SIG-M5 treated with dmso at 0.1 percent for 504 hours (cell line): ENCODE results near the gene SEL1L3.
A peak's percentile ranks its signal among the peaks of the same experiment; 100 is the strongest.
"Not testable (repeated sequence)": the region's sequence is repeated elsewhere in the genome, so short reads cannot be mapped to it uniquely, and the experiment has no call there.

Experiments used
- DNase-seq: peaks from one replicate; lab custom pipeline; 2025; ENCODE audit not compliant: unreplicated experiment; lab: John Stamatoyannopoulos, UW

The SEL1L3 gene

DNA sequence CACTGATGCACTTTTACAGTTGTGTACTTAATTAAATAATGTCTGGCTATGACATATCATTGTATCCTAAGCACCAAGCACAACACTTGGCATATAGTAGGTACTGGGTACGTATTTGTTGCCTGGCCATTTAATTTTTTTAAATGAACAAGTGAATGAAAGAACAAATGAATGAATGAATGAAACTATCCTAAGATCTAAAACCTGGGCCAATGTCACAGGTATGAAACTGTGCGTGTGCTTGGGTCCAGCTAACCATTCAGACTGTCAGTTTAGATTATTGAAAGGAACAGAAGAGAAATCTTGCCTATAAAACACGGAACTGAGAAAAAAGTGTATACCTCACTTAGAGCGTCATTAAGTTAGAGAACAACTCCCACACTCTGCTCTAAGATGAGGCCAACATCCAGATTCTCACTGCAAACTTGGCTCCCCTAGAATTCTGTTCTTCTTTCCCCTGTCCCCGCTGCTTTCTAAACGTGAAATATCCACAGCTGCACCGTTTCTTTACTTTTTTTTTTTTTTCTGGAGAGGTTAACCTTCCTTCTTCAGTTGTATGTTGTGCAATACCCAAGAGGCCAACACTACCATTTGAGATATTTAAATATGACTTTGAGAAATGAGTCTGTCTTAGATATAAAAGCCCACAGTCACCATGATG lies 17.3 kb upstream of the SEL1L3 start:
- DNase-seq = peak; percentile 89

DNA sequence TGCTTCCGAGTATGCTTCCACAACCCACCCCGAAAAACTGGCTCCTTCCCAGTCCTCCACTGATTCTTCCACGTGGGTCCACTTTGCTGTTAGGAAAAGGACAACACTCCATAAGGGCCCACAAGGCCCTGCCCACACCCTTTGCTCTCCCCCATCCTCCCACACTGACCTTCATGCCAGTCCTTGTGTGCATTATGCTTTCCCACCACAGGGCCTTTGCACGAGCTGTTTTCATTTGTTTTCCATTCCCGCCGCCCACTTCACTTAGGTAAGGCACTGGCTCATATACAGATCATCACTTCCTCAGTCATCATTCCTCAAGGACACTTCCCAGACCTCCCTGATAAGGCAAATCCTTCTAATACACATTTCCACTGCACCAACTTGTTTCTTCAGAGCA lies 16.8 kb upstream of the SEL1L3 start:
- DNase-seq = no peak

DNA sequence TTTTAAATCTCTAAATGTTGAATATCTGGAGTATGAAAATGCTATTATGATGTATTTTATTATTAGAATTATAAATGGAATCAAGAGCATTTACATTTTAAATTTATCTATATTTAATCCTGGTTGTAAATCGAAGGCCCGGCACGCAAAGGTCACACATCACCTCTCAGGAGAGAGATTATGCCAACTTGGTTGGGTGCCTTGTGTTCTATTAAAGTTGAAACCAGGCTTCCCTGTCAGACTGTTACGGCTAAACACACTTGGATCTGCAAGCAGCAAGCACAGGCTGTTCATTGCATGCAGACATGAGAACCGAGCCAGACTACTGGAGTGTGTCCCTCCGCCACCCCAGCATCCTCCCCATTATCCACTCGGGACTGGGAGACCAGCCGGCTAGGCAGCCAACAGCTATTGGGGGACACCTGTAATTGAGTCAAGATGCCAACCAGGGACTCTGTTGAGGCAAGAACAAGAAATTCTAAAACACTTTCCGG lies 16.4 kb upstream of the SEL1L3 start:
- DNase-seq = no peak

DNA sequence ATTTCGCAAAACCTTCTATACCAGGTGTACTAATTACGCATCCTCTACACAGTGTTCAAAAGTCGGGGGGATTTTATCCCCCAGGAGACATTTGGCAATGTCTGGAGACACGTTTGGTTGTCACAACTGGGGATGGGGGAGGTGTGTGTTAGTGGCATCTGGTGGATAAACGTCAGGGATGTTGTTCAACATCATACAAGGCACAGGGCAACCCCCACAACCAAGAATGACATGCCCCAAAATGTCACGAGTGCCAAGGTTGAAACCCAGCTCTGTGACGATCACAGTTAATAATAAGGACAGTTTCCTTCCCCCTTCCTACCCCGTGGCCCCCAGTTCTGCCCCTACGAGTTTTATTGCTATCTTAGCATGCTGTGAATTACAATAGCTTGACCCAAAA lies 15.9 kb upstream of the SEL1L3 start:
- DNase-seq = peak; percentile 69

DNA sequence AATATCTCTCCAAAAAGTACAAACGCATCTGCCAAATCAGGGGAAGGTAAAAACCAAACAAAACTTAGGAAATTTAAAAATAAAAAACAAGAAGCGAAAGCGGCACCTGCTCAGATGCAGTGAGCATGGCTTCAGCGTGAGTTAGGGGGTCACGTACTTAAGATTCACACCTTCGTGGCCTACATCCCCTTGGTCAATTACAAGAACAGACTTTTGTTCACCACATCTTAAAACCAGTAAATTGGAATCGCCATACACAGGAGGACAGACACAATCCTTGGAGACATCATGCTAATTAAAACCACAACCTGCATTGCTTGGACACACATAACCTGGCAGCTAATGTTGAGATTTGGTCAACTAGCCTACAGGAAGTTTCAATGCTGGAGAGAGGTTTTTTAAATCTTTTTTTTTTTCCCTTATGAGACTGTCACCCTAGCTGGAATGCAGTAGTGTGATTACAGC lies 12.5 kb upstream of the SEL1L3 start:
- DNase-seq = no peak

DNA sequence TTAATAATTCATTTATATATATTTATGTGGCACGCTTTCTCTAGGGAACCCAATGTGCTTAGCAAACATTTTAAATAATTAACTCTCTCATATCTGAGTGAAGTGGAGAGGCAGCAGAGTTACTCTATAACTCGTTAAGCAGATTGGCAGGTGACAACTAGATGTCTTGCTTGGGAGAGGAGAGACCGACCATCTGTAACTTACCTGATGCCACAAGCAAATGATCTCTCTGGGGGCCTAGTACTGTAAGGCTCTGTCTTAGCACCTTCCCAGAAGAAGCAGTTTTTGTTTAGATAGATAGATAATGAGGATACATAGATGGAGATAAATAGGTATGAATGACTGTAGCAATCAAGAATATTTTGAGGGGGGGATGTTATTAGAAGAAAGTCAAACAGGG lies 11.9 kb upstream of the SEL1L3 start:
- no peak for DNase-seq

DNA sequence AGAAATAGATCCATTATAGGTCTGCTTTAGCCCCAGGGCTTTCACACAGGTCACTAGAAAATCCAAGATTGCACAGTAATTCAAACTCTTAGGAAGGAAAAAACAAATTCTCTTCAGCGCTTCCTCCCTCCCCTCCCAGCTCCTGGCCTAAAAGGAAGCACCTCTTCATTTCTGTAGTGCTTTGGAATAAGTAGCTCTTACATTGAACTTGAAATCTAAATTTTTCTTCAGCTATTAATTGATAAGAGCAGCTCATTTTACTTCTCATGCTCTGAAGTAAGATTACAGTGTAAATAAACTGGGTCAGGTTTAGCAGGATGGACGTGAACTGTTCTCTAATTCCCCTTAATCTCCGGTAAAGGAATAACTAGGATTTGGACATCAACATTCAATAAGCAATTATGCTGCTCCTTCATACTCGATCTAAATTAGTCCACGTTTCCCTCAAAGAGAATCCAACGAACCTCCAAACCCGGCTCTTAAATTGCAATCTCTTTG lies 10.9 kb upstream of the SEL1L3 start:
- DNase-seq = no peak

DNA sequence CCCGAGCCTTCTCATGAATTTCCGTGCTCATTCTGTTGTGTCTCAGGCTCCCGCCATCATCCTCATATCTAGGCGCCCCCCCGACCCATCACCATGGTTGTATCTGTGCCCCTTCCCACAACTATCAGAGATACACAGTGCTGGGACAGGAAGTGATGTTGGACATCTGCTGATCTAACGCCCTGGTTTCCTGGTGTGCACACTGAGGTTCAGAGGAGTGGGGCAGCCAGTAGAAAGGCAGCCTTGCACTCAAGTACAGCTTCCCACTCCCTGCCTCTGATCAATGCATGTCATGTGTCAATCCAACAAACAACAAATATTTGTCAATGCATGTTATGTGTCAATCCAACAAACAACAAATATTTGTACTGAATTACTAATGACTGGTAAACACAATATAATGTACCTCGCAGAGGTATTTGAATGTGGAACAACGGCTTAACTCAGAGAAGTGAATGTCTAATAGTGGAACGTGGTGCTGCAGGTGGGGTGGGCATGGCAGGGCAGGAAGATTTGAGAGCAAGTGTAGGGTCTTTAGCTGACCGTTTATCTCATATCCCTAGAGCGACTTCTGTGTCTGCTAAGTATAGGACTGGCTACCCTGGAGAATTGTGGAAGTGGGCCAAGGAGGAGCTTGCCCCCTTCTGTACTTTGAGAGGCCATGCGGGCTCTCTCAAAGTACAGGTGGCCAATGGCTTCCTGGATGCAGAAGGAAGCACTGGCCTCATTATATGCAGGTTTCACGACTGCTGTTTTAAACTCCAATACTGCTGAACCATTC lies 10.3 kb upstream of the SEL1L3 start:
- DNase-seq = no peak

DNA sequence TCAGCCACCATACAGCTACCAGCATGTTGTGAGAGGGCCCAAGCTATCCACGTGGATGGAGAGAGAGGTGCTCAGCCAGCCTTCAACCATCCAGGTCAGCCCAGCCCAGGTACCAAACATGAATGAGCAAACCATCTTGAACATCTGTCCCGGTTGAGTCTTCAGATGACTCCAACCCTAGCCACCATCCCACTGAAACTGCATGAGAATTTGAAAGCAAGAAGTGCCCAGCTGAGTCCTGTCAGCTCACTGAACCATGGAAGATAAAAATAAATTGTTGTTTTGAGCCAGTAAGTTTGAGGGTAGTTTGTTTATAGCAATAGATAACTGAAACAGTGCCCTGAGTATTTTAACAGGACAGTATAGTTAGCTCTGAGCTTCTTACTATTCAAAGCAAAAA lies 7.3 kb upstream of the SEL1L3 start:
- no peak for DNase-seq

DNA sequence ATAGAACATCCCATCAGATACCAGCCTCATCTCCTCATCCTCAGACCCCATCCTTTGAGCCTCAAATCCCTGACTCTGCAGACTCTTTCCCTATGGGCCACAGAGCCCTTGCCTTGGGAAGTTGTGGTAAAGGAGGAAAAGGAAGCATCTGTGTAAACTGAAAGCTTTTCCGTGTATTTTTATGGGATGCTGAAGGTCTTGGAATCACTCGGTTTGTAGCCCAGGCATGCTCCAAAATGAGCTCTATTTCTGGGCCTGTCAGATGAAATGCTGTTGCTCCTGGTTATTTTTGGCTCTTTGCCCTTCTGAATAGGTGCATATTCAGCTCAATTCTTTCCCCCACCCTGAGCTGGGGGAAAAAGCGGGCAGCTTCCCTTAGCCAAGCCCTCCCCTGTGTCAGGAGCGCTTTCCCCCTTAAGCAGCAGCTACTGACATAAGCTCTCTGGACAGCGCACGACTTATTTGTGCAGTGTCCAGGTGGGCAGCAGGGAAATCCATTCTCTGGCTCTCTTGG lies 5.0 kb upstream of the SEL1L3 start:
- DNase-seq = no peak

DNA sequence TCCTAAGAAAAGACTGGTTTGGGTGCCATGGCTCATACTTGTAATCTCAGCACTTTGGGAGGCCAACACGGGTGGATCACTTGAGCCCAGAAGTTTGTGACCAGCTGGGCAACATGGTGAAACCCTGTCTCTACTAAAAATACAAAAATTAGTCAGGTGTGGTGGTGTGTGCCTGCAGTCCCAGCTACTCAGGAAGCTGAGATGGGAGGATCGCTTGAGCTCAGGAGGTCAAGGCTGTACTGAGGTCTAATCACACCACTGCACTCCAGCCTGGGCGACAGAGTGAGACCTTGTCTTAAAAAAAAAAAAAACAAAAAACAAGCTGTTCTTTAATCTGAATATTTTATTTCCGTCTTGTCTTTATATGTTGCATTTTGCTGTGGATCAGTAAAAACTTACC lies 3.6 kb upstream of the SEL1L3 start:
- DNase-seq = not testable (repeated sequence)

DNA sequence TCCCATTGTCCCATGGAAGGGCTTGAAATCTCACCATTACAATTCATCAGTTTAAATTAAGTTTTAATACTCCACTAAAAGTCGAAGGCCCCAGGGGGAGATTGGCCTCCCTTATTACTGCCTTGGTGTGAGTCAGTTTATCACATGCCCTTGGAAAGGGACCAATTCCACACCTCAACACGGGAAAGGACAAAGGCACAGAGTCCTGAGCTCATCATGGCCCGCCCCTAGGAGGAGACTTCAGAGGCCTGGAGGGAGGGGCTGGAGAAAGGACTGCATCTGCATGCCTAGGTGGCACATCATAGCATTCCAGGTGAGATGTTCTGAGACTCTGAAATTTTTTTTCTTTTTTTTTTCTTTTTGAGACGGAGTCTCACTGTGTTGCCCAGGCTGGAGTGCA lies 2.8 kb upstream of the SEL1L3 start:
- DNase-seq = peak; percentile 5

DNA sequence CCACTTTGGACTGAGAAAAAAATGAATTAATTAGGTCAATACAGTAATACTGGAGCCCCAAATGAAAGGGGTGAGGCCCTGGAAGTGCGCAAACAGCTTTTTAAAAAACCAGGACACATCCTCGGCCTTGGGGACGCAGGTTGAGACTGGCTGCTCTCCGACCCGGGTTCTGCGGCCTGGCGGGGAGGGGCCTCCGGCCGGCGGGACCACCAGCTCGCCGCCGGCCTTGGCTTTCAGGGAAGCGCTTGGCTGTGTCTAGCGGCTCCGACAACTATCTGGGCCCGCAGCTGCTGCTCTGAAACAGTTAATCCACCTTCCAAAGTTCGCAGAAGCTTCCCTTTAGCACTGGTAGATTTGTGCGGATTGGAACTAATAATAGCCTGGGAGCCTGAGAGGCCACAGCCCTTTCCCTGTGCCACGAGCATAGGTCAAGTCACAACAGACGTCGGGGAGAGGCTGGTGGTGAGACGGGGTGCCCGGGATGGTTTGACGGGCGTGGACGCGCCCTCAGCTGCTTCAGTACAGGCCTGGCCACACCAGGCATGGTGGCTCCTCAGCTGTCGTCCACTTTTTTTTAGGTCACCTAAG lies 1.1 kb upstream of the SEL1L3 start:
- DNase-seq = no peak

DNA sequence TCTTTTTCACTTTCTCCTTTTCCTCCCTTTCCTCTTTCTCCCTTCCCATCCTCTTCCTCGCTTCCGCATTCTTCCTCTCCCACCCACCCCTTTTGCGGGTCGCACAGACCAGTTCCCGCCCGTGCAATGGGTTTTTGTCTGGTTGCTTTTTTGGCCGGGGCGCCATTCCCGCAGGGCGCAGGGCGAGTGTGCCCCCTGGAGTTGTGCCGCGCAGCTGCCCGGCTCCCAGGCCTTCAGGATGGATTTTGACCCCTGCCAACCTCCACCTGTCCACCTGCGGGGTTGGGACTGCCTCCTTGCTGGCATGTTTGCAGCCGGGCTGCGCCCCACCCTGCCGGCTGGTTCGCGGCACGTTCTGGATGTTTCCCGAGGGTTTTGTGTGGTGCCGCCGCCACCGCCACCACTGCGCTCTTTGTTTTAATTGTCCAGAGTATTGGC lies 578 bp upstream of the SEL1L3 start:
- no peak for DNase-seq

DNA sequence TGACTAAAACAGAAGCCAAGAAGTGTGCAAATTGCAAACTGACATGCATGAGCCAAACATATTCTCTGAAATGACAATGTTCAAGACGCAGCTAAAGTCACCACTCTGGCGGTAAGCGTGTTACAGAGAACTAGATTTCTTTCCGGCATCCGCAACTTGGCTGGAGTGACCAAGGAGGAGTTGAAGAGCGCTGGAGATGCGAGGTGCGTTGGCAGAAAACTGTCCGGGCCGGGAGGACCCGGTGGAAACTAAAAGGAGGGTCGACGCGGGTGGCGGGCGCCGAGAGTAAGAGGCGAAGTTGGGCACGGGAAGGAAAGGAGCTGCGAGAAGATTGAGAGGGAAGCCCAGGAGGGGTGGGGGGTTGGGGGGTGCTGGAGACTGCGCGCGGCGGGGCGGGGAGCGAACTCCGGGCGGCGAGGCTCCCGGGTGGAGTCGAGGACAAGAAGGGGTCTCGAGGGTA lies 807 bp downstream of the SEL1L3 start:
- peak; percentile 48 for DNase-seq

DNA sequence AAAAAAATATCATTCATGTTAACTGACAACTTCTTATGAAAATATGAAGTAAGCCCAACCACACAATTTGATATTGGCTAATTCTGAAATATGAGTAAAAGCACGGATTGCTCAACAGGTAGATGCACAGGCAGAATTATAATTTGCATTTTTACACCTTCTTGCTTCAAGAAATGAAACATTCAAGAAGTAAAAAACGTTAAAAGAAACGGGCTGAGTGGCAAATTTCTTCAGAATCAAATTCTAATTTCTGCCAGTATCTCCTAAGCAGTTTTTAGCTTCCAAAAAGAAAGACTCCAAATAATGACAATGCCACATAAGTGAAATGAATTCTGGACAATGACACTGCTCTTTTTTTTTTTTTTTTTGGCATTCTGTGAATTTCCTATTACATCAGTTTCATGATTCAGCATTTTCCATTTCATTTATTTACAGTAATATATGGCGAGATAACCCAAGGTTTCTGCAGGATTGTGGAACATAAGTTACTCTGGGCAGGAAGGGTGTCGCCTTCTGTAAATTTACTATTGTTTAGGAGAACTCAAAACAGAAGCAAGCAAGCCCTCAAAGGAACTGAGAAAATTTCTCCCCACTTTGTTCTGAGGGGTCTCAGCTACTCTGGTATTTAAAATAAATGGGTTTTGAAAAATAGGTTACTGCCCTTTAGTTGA lies 1.4 kb downstream of the SEL1L3 start:
- peak; percentile 48 for DNase-seq

DNA sequence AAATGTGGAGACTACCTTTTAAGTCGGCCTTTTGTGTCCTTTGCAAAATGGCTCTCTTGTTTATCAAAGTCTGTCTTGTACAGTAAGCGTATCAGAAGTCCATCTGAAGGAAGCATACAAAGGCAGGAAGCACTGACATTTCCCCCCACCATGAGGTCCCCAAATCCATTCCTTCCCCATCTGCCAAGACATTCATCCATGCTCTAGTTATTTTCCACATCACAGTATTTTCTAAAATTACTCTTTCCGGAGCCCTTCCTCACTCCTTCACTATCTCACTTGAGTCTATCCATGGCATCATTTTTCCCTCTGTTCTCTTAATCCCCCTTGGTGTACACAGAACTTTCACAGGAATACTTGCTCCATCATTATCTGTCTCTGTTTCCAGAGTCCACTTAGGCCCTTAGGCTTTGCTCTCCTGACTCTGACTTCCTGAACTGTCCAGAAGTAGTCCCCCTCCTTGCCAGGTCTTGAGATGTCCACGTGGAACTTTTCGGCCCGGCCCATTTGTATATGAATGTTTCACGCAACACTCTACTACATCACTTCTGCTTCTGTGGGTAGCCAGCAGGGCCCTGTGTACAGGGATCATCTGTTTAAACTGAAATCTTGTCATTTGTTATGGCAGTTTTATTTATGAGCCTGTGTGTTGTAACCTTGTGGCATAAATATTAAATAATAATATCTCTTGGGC lies 2.1 kb downstream of the SEL1L3 start:
- peak; percentile 81 for DNase-seq

DNA sequence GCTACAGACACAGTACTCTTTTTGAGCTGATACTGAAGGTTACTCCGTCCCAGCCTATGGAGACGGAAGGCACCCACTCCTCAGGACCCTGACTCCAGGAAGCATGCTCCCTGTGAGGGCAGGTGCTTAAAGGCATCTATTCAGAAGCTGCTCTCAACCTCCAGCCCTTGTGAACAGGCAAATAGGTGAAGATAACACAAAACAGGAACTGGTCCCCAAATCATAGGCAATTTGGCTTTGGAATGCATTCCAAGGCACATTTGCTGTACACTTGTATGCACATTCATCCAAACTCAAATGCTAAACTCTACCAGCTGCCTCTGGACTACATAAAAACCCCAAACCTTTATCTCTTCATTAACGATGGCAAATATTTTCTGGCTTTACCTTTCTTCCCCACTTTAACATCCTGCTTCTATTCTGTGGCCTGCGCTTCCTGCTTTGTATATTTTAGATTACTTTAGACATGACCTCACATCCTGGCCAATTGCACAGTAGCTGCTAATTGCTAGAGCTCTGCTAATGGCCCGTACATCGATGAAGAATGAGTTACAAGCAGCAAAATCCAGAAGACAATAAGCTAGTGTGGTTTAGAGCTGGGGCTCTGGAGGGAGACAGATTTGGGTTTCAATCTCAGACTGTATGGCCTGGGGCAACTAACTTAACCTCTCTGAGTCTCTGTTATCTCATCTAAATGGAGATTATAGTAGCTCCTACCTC lies 3.2 kb downstream of the SEL1L3 start:
- peak; percentile 22 for DNase-seq

DNA sequence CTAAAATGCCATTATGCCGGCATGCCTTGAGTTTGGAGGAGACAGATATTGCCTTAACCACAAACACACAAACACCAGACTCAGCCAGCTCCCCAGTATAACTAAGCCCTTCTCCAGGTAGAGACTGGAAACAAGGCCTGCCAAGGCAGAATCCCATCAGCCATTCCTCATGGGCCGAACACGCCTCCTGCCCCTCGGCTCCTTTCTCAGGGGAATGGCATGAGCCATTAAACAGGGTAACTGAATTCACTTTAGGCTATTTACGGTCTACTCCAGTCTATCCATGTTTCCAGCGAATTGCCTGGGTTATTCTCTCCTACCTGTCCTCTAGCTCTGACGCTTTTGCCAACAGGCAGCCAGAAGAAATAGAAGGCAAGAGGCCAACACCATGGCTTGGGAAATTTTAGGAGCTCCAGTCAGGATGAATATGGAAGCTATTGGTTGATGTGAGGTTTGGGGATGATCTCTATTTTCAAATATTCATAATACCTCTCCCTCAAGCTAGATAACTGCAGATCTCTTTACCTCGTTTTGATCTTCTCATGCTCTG lies 4.9 kb downstream of the SEL1L3 start:
- no peak for DNase-seq
